GM23248 (cell line): Measurements from ENCODE around the gene RAB6C. TPM values are rescaled to one million over a fixed set of nuclear protein-coding genes. Genes with fewer than 3 reads are reported as not detected.
"Not testable (repeated sequence)": the region's sequence is repeated elsewhere in the genome, so short reads cannot be mapped to it uniquely, and the experiment has no call there.

Source experiments
- DNase-seq: peaks from one replicate; pipeline ENCODE4 v3.0.0-alpha.2; 2015
- H2AFZ ChIP-seq: fragments of 200-600 bp; sonication (generic); 2 replicates; pipeline ENCODE4 v1.6.1; 2016; ENCODE audit warnings: antibody characterized with exemption
- H3F3A ChIP-seq: fragments of 200-600 bp; sonication (generic); 2 replicates; pipeline ENCODE4 v1.6.1; 2016; ENCODE audit warnings: mild to moderate bottlenecking, antibody characterized with exemption, mixed run types; ENCODE audit not compliant: insufficient read depth
- H3K27ac ChIP-seq: fragments of 200-600 bp; sonication (generic); 2 replicates; pipeline ENCODE4 v1.5.1; 2016; ENCODE audit warnings: mild to moderate bottlenecking
- H3K27me3 ChIP-seq: fragments of 200-600 bp; sonication (generic); replicated peaks from 2 replicates; pipeline ENCODE4 v1.6.1; 2016; ENCODE audit warnings: mild to moderate bottlenecking; ENCODE audit not compliant: insufficient read depth
- H3K36me3 ChIP-seq: fragments of 200-600 bp; sonication (generic); 2 replicates; pipeline ENCODE4 v1.6.1; 2016; ENCODE audit warnings: low read depth, mild to moderate bottlenecking
- H3K4me1 ChIP-seq: fragments of 200-600 bp; sonication (generic); 2 replicates; pipeline ENCODE4 v1.6.1; 2016; ENCODE audit warnings: mild to moderate bottlenecking; ENCODE audit not compliant: insufficient read depth
- H3K4me2 ChIP-seq: fragments of 200-600 bp; sonication (generic); one replicate; pipeline ENCODE4 v1.6.1; 2016; ENCODE audit warnings: mild to moderate bottlenecking; ENCODE audit not compliant: unreplicated experiment
- H3K4me3 ChIP-seq: fragments of 200-600 bp; sonication (generic); 2 replicates; pipeline ENCODE4 v1.5.1; 2016; ENCODE audit warnings: mild to moderate bottlenecking
- H3K79me2 ChIP-seq: fragments of 200-600 bp; sonication (generic); 2 replicates; pipeline ENCODE4 v1.6.1; 2016; ENCODE audit warnings: mild to moderate bottlenecking; ENCODE audit not compliant: insufficient read depth
- H3K9ac ChIP-seq: fragments of 200-600 bp; sonication (generic); 2 replicates; pipeline ENCODE4 v1.6.1; 2016; ENCODE audit warnings: mild to moderate bottlenecking
- H3K9me2 ChIP-seq: fragments of 200-600 bp; sonication (generic); 2 replicates; pipeline ENCODE4 v1.6.1; 2016; ENCODE audit warnings: mixed run types, mild to moderate bottlenecking, moderate library complexity; ENCODE audit not compliant: insufficient read depth
- H3K9me3 ChIP-seq: fragments of 200-600 bp; sonication (generic); one replicate; pipeline ENCODE4 v1.6.1; 2017; ENCODE audit warnings: low read depth
- H4K20me1 ChIP-seq: fragments of 200-600 bp; sonication (generic); 2 replicates; pipeline ENCODE4 v1.6.0; 2016; ENCODE audit not compliant: insufficient read depth
- EZH2 ChIP-seq: fragments of 200-600 bp; sonication (generic); IDR thresholded peaks from 2 replicates; pipeline ENCODE4 v1.6.1; 2018; ENCODE audit warnings: antibody characterized with exemption, mild to moderate bottlenecking; ENCODE audit not compliant: insufficient read depth, poor library complexity, severe bottlenecking
- EZH2phosphoT487 ChIP-seq: fragments of 200-600 bp; sonication (generic); IDR thresholded peaks from 2 replicates; pipeline ENCODE4 v1.6.1; 2018; ENCODE audit warnings: antibody characterized with exemption, moderate library complexity, mild to moderate bottlenecking, low read depth; ENCODE audit not compliant: insufficient read depth
- WGBS, 2 experiments: methylation state at CpG; one replicate each; pipeline ENCODE4 v1.1.6; 2015 to 2017; ENCODE audit warnings: low lambda C conversion rate in 2 of 2, low coverage in 1 of 2; ENCODE audit errors: missing lambda C conversion rate in 2 of 2; 5-methylcytosine and 5-hydroxymethylcytosine counted together
- in situ Hi-C: fragments of 300-500 bp; cut with MboI; formaldehyde crosslinking; loops from 2 replicates; pipeline ENCODE4 v1.15.0; 2020
- polyA plus RNA-seq: library from polyadenylated mRNA; unstranded; fragments of >200 nt; fragmentation: Nextera tagmentation; extraction: Ambion mirVana; gene quantifications from 2 replicates; pipeline ENCODE4 v1.2.1, GENCODE V29; 2016
- total RNA-seq: library from RNA; depleted of rRNA; stranded (reverse); fragments of >200 nt; shearing (Covaris generic); gene quantifications from 2 replicates; pipeline ENCODE4 v1.2.3, GENCODE V29; 2014

The RAB6C gene
- total and polyA plus RNA-seq, 2 experiments from 2014 or later, result not detected

GRCh38 chr2:129957891-129958290 lies 21.6 kb upstream of the RAB6C start:
- Histone ChIP-seq H3K27ac (no peak overlapping the region), H3K9me2 (no peaks in the 10 kb centered on the region), H3K9me3 (no peaks in the 10 kb centered on the region), H4K20me1 (no peaks in the 10 kb centered on the region), H3K79me2 (no peaks in the 10 kb centered on the region), H3K27me3 (no peaks in the 10 kb centered on the region), H3F3A (no peaks in the 10 kb centered on the region), H3K4me3 (no peak overlapping the region), H2AFZ (no peak overlapping the region), H3K4me1 (no peaks in the 10 kb centered on the region), H3K9ac (no peak overlapping the region), H3K36me3 (no peaks in the 10 kb centered on the region), H3K4me2 (no peak overlapping the region)
- in situ Hi-C loops, result no loop called here
- TF ChIP-seq EZH2phosphoT487, result no peak
- no peak for TF ChIP-seq EZH2
- 19 to 21% methylated on average over 4 of the region's 4 CpGs for WGBS, 2 experiments
- no peak for DNase-seq

- H3K27me3 ChIP-seq, H3K4me1 ChIP-seq, H3K79me2 ChIP-seq, in situ Hi-C loops, H3K9me3 ChIP-seq, H4K20me1 ChIP-seq, H3K4me2 ChIP-seq, H3K36me3 ChIP-seq, H3K9ac ChIP-seq, H3K27ac ChIP-seq, H3K9me2 ChIP-seq, H3F3A ChIP-seq, H2AFZ ChIP-seq, DNase-seq, H3K4me3 ChIP-seq: not testable (repeated sequence)
- 31% methylated on average over 4 of the region's 4 CpGs for WGBS, 2 experiments
These were observed 20.7 kb upstream of the RAB6C start for GRCh38 chr2:129958736-129959135.

GRCh38 chr2:129968605-129969004 lies 10.9 kb upstream of the RAB6C start:
- DNase-seq, H3K36me3 ChIP-seq, in situ Hi-C loops, H4K20me1 ChIP-seq, H3K27ac ChIP-seq, H3K9me3 ChIP-seq, H3K27me3 ChIP-seq, H3K79me2 ChIP-seq, H3K9ac ChIP-seq, H2AFZ ChIP-seq, H3K4me3 ChIP-seq, H3K4me1 ChIP-seq, H3K4me2 ChIP-seq, H3F3A ChIP-seq, H3K9me2 ChIP-seq: not testable (repeated sequence)
- WGBS, 2 experiments, result 6 to 9% methylated on average over 4 of the region's 4 CpGs

DNA sequence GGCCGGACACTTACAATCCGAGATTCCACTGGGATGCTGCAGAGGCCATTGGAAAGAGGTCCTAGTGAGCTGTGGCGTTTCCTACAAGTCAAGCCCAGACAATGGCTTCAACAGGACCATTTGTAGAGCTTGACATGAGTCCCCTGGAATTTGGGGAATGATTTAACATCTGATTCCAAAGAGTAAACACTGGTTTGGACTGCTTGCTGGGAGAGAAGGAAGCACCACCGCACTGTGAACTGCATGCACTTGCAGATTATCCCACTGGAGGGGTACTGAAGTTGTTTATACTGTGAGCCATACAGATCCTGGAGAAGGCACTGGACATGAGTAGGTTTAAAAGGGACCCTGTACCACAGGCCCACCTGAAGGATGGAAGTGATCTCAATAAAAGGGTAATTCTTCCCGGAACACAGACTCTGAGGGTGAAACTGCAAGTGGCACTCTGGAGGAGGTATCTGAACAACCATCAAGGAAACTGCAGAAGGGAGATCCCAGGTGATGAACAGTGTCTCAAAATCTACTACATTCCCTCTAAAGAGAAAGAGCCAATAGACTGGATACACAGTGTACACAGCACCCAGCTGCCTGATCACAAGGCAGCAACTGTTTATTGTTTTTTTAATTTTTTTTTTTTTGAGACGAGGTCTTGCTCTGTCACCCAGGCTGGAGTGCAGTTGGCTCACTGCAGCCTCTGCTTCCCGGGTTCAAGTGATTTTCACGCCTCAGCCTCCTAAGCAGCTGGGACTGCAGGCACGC lies 4.3 kb upstream of the RAB6C start:
- H3K27ac ChIP-seq, result no peak overlapping the region
- TF ChIP-seq EZH2, result no peak
- TF ChIP-seq EZH2phosphoT487, result no peak
- H3K4me3 ChIP-seq, result no peak overlapping the region
- H3F3A ChIP-seq, result no peaks in the 10 kb centered on the region
- DNase-seq, result no peak
- H3K27me3 ChIP-seq, result peaks cover 18% of the 10 kb centered on the region
- H4K20me1 ChIP-seq, result no peaks in the 10 kb centered on the region
- 31 to 32% methylated on average over 8 to 9 of the region's 9 CpGs for WGBS, 2 experiments
- no peaks in the 10 kb centered on the region for H3K79me2 ChIP-seq
- H3K9me3 ChIP-seq, result no peaks in the 10 kb centered on the region
- no peaks in the 10 kb centered on the region for H3K9me2 ChIP-seq
- no peaks in the 10 kb centered on the region for H3K36me3 ChIP-seq
- no peak overlapping the region for H3K9ac ChIP-seq
- in situ Hi-C loops, result no loop called here
- no peak overlapping the region for H3K4me2 ChIP-seq
- H3K4me1 ChIP-seq, result no peaks in the 10 kb centered on the region
- no peak overlapping the region for H2AFZ ChIP-seq

DNA sequence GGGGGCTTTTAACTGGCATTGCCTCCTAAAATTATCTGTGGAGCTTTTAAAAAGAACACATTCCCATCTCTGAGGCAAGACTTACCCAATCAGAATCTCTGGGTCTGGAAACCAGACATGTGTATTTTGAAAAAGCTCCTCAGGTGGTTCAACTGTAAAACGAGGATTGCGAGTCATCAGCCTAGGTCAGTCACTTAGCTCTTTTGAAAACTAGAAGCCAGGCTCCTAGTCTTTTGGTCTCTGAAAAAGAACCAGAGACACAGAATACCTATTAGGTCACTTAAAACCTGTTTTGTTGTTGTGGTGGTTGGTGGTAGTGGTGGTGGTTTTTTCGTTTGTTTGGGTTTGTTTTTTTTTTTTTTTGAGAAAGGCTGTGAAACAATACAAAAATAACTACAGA lies 2.5 kb upstream of the RAB6C start:
- H3K27me3 ChIP-seq, result peaks cover 18% of the 10 kb centered on the region
- H3K36me3 ChIP-seq, DNase-seq, H3F3A ChIP-seq, H3K9me2 ChIP-seq, H3K9ac ChIP-seq, in situ Hi-C loops, H3K4me3 ChIP-seq, H4K20me1 ChIP-seq, H2AFZ ChIP-seq, H3K9me3 ChIP-seq, H3K4me1 ChIP-seq, H3K4me2 ChIP-seq, H3K79me2 ChIP-seq, H3K27ac ChIP-seq: not testable (repeated sequence)
- 23 to 28% methylated on average over 3 of the region's 3 CpGs for WGBS, 2 experiments
